ENCODE data around the gene AURKAIP1.

Gene AURKAIP1

GRCh38 chr1:1340791-1341548 is 34.0 kb downstream of the AURKAIP1 start:
- no peak overlapping the region for H3K27ac ChIP-seq
- peaks cover 44 to 86% (median 57%) of the 10 kb centered on the region in 11 experiments; a peak in 21 of 22 replicates for H4K20me1 ChIP-seq
- no peak overlapping the region for H3K9ac ChIP-seq
- no peak overlapping the region for H3K4me2 ChIP-seq
- peaks cover 29 to 41% (median 40%) of the 10 kb centered on the region in 10 experiments for H3K4me1 ChIP-seq
- no peaks in the 10 kb centered on the region for H3K27me3 ChIP-seq
- no peak for TF ChIP-seq Cebpa-rat (IDR thresholded peaks at IDR 0.05)
- no peaks in the 10 kb centered on the region for H3K9me3 ChIP-seq (replicated peaks in 1 of 11)
- peaks cover 6 to 58% (median 39%) of the 10 kb centered on the region in 11 experiments; a peak in 20 of 22 replicates for H3K36me3 ChIP-seq
- no peak overlapping the region for H3K4me3 ChIP-seq

GRCh38 chr1:1340185-1340584 is 34.8 kb downstream of the AURKAIP1 start:
- no peak for TF ChIP-seq Cebpa-rat (IDR thresholded peaks at IDR 0.05)
- Histone ChIP-seq H3K4me1 (peaks cover 22 to 34% (median 32%) of the 10 kb centered on the region in 10 experiments), H3K9me3 (replicated peaks in 1 of 11) (no peaks in the 10 kb centered on the region), H3K36me3 (peaks cover 6 to 66% (median 45%) of the 10 kb centered on the region in 11 experiments; a peak in 20 of 22 replicates), H3K9ac (no peak overlapping the region), H3K27ac (no peak overlapping the region), H4K20me1 (peaks cover 40 to 86% (median 56%) of the 10 kb centered on the region in 11 experiments; a peak in 21 of 22 replicates), H3K4me3 (no peak overlapping the region), H3K4me2 (no peak overlapping the region), H3K27me3 (no peaks in the 10 kb centered on the region)

GRCh38 chr1:1338278-1338677 is 36.7 kb downstream of the AURKAIP1 start:
- Histone ChIP-seq H3K9me3 (replicated peaks in 1 of 11) (no peaks in the 10 kb centered on the region), H3K27ac (no peak overlapping the region), H4K20me1 (peaks cover 21 to 86% (median 45%) of the 10 kb centered on the region in 11 experiments; a peak in 21 of 22 replicates), H3K9ac (no peak overlapping the region), H3K4me3 (no peak overlapping the region), H3K27me3 (no peaks in the 10 kb centered on the region), H3K4me1 (peaks cover 12 to 15% (median 13%) of the 10 kb centered on the region in 10 experiments; a peak in 19 of 20 replicates), H3K4me2 (no peak overlapping the region), H3K36me3 (peaks cover 6 to 67% (median 48%) of the 10 kb centered on the region in 11 experiments; a peak in 20 of 22 replicates)
- TF ChIP-seq Cebpa-rat (IDR thresholded peaks at IDR 0.05) = no peak

GRCh38 chr1:1337793-1338147 is 37.2 kb downstream of the AURKAIP1 start:
- no peaks in the 10 kb centered on the region for H3K9me3 ChIP-seq (replicated peaks in 1 of 11)
- H3K4me2 ChIP-seq = no peak overlapping the region
- no peak for TF ChIP-seq Cebpa-rat (IDR thresholded peaks at IDR 0.05)
- H3K27me3 ChIP-seq = no peaks in the 10 kb centered on the region
- H3K4me3 ChIP-seq = no peak overlapping the region
- H3K36me3 ChIP-seq = peaks cover 6 to 67% (median 48%) of the 10 kb centered on the region in 11 experiments; a peak in 20 of 22 replicates
- no peak overlapping the region for H3K27ac ChIP-seq
- H4K20me1 ChIP-seq = peaks cover 16 to 86% (median 40%) of the 10 kb centered on the region in 11 experiments; a peak in 20 of 22 replicates
- H3K9ac ChIP-seq = no peak overlapping the region
- H3K4me1 ChIP-seq = peaks cover 7 to 9% (median 8%) of the 10 kb centered on the region in 10 experiments; a peak in 19 of 20 replicates

GRCh38 chr1:1336931-1337792 is 37.8 kb downstream of the AURKAIP1 start:
- no peak for TF ChIP-seq Cebpa-rat (IDR thresholded peaks at IDR 0.05)
- Histone ChIP-seq H3K36me3 (peaks cover 6 to 67% (median 48%) of the 10 kb centered on the region in 11 experiments; a peak in 20 of 22 replicates), H3K4me2 (no peak overlapping the region), H3K27ac (no peak overlapping the region), H4K20me1 (peaks cover 11 to 86% (median 34%) of the 10 kb centered on the region in 11 experiments; a peak in 20 of 22 replicates), H3K4me1 (peaks cover under 1 to 3% (median 2%) of the 10 kb centered on the region in 10 experiments; a peak in 17 of 20 replicates), H3K27me3 (no peaks in the 10 kb centered on the region), H3K4me3 (no peak overlapping the region), H3K9ac (no peak overlapping the region), H3K9me3 (replicated peaks in 1 of 11) (no peaks in the 10 kb centered on the region)

GRCh38 chr1:1336446-1336845 is 38.6 kb downstream of the AURKAIP1 start:
- H4K20me1 ChIP-seq = peaks cover 5 to 84% (median 27%) of the 10 kb centered on the region in 11 experiments; a peak in 17 of 22 replicates
- TF ChIP-seq Cebpa-rat (IDR thresholded peaks at IDR 0.05) = no peak

GRCh38 chr1:1335792-1336248 is 39.2 kb downstream of the AURKAIP1 start:
- Histone ChIP-seq H3K4me2 (no peak overlapping the region), H3K9ac (no peak overlapping the region), H3K36me3 (peaks cover 6 to 54% (median 37%) of the 10 kb centered on the region in 11 experiments; a peak in 20 of 22 replicates), H3K4me3 (no peak overlapping the region), H3K27ac (no peak overlapping the region), H3K4me1 (peaks cover 0 to 5% (median under 1%) of the 10 kb centered on the region in 10 experiments; a peak in 6 of 20 replicates), H4K20me1 (peaks cover 0 to 84% (median 27%) of the 10 kb centered on the region in 11 experiments; a peak in 14 of 22 replicates), H3K27me3 (no peaks in the 10 kb centered on the region), H3K9me3 (replicated peaks in 1 of 11) (no peaks in the 10 kb centered on the region)
- no peak for TF ChIP-seq Cebpa-rat (IDR thresholded peaks at IDR 0.05)

More at GRCh38 chr1:1336446-1336845, 38.6 kb downstream of the AURKAIP1 start:
- Histone ChIP-seq H3K9me3 (replicated peaks in 1 of 11) (no peaks in the 10 kb centered on the region), H3K4me1 (no peaks in the 10 kb centered on the region), H3K27me3 (no peaks in the 10 kb centered on the region), H3K36me3 (peaks cover 6 to 61% (median 43%) of the 10 kb centered on the region in 11 experiments; a peak in 20 of 22 replicates), H3K9ac (no peak overlapping the region), H3K4me2 (no peak overlapping the region), H3K27ac (no peak overlapping the region), H3K4me3 (no peak overlapping the region)

- H3K4me1 ChIP-seq = peaks cover 0 to 7% (median 6%) of the 10 kb centered on the region in 10 experiments; a peak in 11 of 20 replicates
- peaks cover 0 to 84% (median 27%) of the 10 kb centered on the region in 11 experiments; a peak in 14 of 22 replicates for H4K20me1 ChIP-seq
- no peak overlapping the region for H3K4me3 ChIP-seq
- H3K27ac ChIP-seq = no peak overlapping the region
- TF ChIP-seq Cebpa-rat (IDR thresholded peaks at IDR 0.05) = no peak
- H3K4me2 ChIP-seq = no peak overlapping the region
- peaks cover 6 to 49% (median 32%) of the 10 kb centered on the region in 11 experiments; a peak in 20 of 22 replicates for H3K36me3 ChIP-seq
- H3K27me3 ChIP-seq = no peaks in the 10 kb centered on the region
- no peaks in the 10 kb centered on the region for H3K9me3 ChIP-seq (replicated peaks in 1 of 11)
- H3K9ac ChIP-seq = no peak overlapping the region
Observed at GRCh38 chr1:1335283-1335682, 39.7 kb downstream of the AURKAIP1 start.

Measured in BLaER1 treated with 17β-estradiol and CSF1 and Interleukin-3, amounts not matched to agents 10 nM and 100 nM (cell line).